Activated CD4-positive, alpha-beta T cell treated with anti-CD3 and anti-CD28 coated beads for 48 hours (primary cell): Measurements from ENCODE around the gene TMEM114.

ENCODE experiments used
- DNase-seq: peaks from one replicate; pipeline ENCODE4 v3.0.0-alpha.2; 2020

TMEM114 gene

GRCh38 chr16:8589900-8590688 is at the start of gene TMEM114:
Gene TMEM114 (minus strand): TSS chr16:8590511. CDS start chr16:8589838, 673 bp downstream.
- DNase-seq, result no peak

DNA sequence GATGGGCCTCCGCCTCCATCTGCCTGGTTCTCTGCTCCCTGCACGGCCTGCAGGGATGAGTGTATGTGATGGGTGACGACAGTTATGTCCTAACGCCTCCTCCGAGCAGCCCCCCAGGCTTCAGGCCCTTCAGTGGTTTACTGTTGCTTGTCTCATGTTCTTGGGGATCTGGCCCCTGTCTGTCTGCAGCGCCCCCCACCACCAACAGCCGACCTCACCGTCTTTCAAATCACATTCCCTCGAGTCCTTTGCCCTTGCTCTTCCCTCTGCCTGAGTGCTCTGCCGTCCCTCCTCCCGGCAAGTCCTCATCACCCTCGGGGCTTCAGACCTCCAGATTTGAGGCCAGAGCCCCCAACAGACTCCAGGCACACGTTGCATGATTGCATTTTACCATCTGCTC is 49.4 kb upstream of the TMEM114 start:
- no peak for DNase-seq

DNA sequence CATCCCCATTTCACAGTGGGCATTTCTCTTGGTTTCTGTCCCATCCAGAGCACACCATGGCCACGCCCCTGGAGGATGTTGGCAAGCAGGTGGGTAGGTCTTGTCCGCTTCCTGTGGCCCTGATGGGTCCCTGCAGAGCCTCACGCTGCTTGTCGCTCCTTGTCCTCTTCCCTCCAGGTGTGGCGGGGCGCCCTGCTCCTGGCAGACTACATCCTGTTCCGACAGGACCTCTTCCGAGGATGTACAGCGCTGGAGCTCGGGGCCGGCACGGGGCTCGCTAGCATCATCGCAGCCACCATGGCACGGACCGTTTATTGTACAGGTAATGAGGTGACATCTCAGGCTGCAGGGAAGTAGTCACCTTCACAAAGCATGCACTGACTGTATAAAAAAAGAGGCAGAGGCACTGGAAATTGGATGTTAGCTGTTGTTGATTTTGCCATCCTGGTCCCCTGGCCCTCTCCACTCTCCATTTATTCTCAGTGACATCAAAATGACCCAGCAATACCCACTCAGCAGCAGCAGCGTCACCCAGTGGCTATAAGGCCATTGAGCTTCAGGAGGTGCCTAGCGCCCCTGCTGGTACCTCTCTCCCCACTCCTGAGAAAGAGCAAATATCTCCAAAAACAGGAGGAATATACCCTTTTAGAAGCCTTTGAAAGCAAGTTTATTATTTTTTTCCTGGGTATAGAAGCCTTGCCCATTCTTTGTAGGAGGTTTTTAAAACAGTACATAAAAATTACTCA is 44.9 kb upstream of the TMEM114 start:
- DNase-seq, result no peak

DNA sequence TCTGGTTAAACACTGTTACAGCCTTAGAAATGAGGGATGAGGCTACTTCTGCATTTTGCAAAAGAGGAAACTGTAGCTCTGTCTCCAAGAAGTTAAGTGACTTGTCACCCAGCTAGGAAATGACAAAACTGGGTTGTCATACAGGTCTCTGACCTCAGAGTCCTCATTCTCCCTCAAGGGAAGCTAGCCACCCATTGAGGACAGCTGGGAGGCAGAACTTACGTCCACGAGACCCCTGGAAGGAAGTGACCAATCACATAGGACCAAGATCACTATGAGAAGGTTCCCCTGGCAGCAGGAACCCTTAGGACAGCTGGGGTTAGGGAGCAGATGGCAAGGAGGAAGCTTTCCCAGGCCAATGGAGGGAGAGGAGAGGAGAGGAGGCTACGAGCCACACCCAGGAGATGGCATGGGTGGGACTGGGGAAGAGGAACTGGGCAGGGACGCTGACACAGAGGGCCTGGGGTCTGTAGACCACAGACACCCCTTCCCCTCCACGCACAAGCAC is 42.4 kb upstream of the TMEM114 start:
- no peak for DNase-seq

DNA sequence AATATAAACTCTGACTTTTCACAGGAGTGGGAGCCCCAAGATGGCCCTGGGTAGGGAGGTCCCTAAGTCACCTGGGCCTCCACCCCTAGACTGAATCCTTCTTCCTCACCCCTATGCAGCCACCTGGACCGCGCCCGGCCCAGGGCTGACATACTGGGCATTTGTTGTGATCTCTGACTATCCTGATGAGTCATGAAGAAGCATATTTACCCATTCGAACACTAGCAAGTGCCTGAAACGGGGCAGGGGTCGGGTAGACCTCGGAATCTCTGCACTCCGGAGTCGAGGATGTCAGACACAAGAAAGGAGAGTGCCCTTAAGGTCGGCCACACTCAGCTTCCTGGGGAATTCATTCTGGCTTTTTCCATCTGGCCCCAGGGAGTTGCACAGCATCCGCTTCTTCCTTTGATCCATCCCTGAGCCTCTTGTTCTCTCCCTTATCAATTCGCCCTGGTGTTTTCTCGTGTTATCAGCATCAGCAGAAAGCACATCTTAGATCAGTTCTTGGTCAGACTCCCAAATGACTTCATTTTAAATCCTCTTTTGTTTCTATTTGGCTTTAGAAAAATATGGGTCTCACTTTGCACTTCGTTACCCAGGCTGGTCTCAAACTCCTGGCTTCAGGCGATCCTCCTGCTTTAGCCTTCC is 41.6 kb upstream of the TMEM114 start:
- DNase-seq, result no peak

DNA sequence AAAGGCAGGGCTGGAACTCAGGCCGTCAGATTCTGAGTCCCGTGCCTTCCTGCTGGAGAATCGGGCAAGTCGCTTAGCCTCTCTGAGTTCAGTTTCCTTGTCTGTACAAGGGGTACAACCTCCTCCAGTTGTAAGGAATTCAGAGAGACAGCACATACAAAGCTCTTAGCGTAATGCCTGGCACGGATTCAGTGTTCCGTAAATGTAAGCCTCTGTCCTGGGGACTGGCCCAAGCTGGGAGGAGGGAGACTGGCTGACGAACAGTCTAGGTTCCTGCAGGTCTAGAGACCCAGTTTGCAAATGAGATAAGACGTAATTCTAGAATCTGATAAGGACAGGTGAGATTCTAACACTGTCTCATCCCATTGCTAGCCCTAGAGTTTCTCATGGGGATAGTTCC is 41.1 kb upstream of the TMEM114 start:
- no peak for DNase-seq

DNA sequence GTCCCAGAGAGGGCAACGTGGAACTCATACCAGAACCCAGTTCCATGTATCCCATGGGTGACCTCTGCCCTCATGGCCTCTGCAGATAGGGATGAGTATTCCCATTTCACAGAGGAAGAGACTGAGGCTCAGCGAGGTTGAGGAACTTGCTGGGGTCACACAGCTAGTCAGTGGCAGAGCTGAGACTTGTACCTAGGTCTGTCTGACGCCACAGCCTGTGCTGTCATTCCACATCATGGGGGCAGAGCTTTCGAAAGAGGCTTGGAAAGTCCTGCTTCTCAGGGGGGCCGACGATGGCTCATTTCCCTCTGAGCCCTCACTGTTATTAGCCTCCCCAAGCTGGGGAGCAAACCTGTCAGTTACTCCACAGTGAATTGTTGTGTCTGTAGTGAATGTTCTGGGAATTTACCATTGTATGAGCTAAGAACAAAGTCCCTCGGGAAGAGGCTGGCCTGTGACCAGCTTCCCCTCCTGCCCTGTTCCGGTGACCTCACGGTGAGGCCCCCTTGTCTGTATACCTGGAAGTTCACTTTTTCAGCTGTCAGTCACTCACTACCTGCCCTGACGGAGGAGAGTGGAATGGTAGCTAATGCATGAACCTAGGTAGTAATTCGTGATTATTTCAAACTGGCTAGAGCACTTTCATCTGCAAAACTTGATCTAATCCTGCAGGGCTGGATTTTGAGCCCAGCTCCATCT is 40.1 kb upstream of the TMEM114 start:
- no peak for DNase-seq

DNA sequence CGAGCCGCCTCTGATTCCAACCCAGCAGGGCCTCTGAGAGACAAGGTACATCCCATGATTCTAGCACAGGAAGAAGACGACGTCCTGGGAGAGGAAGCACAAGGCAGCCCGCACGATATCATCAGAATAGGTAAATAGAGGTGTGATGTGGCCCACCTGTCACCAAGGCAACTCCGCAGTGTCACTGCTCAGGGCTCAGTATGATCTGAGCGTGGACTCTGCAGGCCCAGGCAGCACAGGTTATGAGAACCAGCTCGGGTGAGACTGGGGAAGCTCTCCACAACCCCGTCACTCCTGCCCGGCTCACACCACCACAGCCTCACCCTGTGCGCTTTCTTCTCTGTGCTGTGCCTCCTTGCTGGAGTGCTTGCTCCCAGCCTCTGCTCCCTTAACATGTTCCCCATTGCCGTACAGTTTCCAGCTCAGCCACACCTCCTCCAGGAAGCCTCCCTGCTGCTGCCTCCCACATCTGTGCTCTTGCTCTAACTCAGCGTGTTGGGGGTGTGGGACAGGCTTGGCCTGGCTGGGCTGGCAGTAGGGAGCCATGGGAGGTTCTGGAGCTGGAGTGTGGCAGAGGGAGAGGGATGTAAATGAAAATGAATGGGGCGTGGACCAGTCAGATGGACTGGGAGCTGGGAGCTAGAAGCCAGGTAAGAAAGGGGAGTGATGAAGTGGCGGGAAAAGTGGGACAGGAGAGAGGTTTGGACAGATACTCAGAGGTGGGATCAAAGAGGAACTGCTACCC is 38.8 kb upstream of the TMEM114 start:
- DNase-seq, result no peak

- no peak for DNase-seq
Observed at GRCh38 chr16:8627456-8627855, 37.1 kb upstream of the TMEM114 start.

DNA sequence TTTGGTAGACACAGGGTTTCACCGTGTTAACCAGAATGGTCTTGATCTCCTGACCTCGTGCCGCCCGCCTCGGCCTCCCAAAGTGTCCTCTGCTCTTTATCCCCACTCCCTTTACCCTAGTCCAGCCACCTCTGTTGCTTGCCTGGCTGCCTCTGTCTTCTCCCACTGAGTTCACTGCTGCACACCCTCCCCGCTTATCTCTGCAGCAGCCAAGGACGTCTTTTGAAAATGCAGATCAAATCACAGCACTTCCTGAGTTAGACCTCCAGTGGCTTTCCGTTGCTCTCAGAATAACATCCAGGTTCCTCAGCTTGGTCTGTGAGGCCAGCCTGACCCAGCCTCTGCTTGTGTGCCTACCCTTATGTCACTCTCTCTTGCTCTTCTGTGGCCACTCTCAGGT is 36.6 kb upstream of the TMEM114 start:
- no peak for DNase-seq

DNA sequence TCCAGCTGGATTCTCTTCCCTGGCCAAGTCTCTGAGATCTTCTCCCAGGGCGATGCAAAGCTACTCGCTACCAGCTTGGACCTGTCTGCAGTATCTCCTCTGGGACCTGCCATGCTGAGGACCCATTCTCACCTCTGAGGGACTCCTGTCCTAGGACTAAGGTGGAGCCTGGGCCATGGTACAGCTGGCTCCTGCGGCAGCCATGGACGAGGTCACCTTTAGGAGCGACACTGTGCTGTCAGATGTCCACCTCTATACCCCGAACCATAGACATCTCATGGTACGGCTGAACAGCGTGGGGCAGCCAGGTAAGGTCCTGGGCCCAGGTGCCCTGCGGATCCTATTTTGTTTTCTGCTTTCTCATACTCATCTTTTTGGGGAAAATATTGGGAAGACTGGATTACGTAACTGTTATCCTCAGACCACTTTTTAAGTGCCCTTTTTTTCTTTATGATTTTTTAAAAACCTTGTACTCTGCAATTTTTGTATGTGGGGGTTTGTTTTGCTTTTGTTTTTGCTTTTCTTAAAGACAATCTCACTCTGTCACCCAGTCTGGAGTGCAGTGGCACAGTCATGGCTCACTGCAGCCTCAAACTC is 35.3 kb upstream of the TMEM114 start:
- DNase-seq, result no peak

DNA sequence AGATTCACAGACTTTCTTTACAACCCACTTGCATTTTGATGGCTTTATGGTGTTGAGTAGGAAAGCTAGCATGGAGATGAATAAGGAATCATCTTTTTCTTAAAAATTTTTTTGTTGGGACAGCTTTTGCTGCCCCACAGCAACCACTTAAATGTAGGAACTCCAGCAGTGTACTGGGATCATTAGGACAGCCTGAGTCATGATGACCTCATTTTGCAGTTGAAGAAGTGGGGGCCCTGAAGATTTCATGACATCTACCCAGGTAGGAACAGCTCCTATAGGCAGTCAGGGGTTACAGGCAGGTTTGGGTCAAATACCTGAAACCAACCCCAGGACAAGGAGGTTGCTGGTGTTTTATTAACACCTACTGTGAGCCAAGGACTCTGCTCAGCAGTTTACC is 33.3 kb upstream of the TMEM114 start:
- no peak for DNase-seq

GRCh38 chr16:8622315-8622656 is 32.0 kb upstream of the TMEM114 start:
- no peak for DNase-seq

GRCh38 chr16:8621572-8622314 is 31.4 kb upstream of the TMEM114 start, which contains the start of gene METTL22:
Gene METTL22 (plus strand): TSS chr16:8621698. CDS start chr16:8625666, 3,968 bp downstream.
- DNase-seq, result peak; percentile 95

DNA sequence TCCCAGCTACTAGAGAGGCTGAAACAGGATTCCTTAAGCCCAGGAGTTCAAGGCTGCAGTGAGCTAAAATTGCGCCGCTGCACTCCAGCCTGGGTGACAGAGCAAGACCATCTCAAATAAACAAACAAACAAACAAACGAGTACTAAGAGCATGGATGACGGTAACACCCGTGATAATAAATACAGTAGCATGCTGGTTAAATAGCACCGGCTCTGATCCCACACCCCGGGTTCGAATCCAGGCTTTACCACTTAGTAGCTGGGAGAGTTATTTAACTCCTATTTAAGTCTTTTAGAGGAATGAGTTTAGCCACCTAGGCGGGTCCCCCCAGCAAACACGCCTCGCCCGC is 30.9 kb upstream of the TMEM114 start:
- no peak for DNase-seq

DNA sequence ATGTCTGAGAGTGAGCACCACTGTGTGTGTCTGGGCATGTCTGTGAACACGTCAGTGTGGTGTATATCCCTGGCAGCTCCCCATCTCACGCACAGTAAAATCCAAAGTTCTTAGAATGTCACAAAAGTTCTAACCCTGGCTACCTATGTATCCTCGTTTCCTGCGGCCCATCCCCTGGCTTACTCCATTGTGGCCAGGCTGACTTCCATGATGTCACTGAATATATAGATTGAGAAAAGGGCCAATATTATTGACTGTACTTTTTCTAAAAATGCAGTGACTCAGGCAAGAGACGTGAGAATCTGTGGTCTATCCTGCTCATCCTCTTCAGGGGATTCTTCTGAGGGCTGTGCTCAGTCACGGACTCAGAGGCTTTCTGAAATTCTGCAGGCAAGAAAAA is 30.2 kb upstream of the TMEM114 start:
- peak; percentile 23 for DNase-seq

DNA sequence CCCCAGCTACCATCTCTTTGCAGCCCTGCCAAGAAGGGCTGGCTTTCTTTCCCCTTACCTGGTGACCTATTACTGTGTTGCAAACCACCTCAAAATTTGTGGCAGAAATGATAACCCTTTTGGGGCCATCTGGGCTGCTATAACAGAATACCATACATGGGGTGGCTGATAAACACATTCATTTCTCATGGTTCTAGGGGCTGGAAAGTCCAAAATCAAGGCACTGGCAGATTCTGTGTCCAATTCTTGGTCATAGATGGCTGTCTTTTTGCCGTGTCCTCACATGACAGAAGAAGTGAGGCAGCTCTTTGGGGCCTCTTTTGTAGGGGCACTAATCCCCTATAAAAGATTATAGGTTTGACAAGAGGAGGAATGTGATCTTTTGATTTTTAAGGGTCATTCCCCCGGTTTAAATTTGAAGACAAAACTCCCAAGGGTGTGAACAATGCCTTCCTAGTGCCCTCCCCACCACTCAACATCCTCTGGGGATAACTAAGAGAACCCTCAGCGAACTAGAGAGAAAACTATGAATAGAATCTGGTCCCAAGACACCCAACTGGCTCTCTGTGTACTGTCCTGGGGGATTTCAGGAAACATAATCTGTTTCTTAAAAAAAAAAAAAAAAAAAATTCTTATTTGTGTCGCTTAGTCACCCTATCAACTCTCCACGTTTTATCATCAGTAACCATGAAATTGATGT is 29.5 kb upstream of the TMEM114 start:
- DNase-seq, result no peak

DNA sequence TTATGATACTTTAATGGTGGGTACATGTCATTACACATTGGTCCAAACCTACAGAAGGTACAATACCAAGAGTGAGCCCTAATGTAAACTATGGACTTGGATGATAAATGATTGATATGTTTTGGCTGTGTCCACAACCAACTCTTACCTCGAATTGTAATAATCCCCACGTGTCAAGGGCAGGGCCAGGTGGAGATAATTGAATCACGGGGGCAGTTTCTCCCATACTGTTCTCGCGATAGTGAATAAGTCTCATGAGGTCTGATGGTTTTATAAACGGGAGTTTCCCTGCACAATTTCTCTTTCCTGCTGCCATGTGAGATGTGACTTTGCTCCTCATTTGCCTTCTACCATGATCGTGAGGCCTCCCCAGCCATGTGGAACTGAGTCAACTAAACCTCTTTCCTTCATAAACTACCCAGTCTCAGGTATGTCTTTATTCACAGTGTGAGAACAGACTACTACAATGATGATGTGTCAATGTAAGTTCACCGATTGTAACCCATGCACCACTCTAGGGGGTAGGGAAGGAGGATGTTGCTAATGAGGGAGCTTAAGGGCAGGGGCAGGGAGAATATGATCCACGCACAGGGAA is 24.2 kb upstream of the TMEM114 start:
- DNase-seq, result no peak

DNA sequence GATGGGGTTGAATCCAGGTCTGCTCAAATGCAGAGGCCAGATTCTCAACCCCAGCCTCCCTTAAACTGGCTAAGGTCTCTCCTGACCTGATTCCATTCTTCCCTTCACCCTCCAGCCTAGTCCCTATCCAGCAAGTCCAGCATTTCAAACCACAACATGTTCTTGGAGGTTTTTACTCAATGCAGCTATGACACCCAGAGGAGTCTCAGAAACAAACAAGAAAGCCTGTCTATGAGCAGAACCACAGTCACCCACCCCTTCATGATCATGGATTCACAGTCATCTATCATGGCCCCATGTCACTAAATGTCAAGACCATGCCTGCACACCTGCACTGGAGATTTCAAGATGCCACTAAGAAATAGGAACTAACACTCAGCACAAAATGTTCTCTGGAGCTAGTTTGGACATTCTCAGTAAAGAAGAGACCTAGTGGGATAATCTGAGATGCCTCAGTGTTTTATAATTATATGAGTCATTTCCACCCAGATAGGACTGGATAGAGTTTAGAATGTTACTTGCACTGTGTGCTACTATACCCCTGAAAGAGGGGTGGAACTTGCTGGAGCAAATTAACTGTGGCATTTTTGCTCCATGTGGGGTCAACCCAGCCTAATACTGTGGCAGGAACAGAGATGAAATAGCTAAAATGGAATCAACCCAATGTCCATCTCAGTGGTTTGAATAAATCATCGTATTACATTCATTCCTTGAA is 21.7 kb upstream of the TMEM114 start:
- no peak for DNase-seq

- DNase-seq, result no peak
Observed at GRCh38 chr16:8611122-8611521, 20.8 kb upstream of the TMEM114 start.
